AG04450 (cell line): ENCODE measurements around the gene PLD2. TPM values are rescaled to one million over a fixed set of nuclear protein-coding genes. Genes with fewer than 3 reads are reported as not detected.

Source experiments
- CTCF ChIA-PET: fragments of 300-600, 350-600 bp; formaldehyde crosslinking; extraction: SDS; loops from one replicate; lab custom pipeline; 2022; ENCODE audit warnings: antibody characterized with exemption, inconsistent platforms; lab: Charles Lee
- POLR2A ChIA-PET: fragments of 350-600 bp; formaldehyde crosslinking; extraction: SDS; loops from one replicate; lab custom pipeline; 2021; ENCODE audit warnings: antibody characterized with exemption, inconsistent platforms; lab: Yijun Ruan, JAX
- DNase-seq: peaks from one replicate; pipeline ENCODE4 v3.0.0-alpha.2; 2011; ENCODE audit warnings: low read depth, low spot score
- H3K27ac ChIP-seq: one replicate; pipeline ENCODE4 v1.5.1; 2012; ENCODE audit warnings: low read depth, low read length, control low read depth
- H3K27me3 ChIP-seq: one replicate; pipeline ENCODE4 v1.6.0; 2012; ENCODE audit warnings: low read length; ENCODE audit not compliant: control insufficient read depth, insufficient read depth
- H3K4me3 ChIP-seq: 2 replicates; pipeline ENCODE4 v1.5.1; 2011; ENCODE audit warnings: mild to moderate bottlenecking, low read depth, low read length, control low read depth
- H3K9me3 ChIP-seq: 2 replicates; pipeline ENCODE4 v1.5.1; 2012; ENCODE audit warnings: low read length; ENCODE audit not compliant: control insufficient read depth, insufficient read depth
- polyA plus RNA-seq: library from polyadenylated mRNA; depleted of rRNA; stranded (reverse); fragments of >200 nt; gene quantifications from 2 replicates; pipeline ENCODE4 v1.2.3, GENCODE V29; 2011
- TF ChIP-seq, protein P1 (sequence below): IDR thresholded peaks from 2 replicates; pipeline ENCODE4 v1.5.1; 2011; ENCODE audit warnings: low read depth, low read length, control low read depth, inconsistent platforms

The PLD2 gene
- polyA plus RNA-seq, 1 experiment = 18.9 TPM

GRCh38 chr17:4800462-4801196 lies 6.3 kb upstream of the PLD2 start:
- Histone ChIP-seq H3K27me3 (no peaks in the 10 kb centered on the region), H3K27ac (no peak overlapping the region), H3K9me3 (no peaks in the 10 kb centered on the region), H3K4me3 (no peak overlapping the region)
- TF ChIP-seq, protein P1, sequence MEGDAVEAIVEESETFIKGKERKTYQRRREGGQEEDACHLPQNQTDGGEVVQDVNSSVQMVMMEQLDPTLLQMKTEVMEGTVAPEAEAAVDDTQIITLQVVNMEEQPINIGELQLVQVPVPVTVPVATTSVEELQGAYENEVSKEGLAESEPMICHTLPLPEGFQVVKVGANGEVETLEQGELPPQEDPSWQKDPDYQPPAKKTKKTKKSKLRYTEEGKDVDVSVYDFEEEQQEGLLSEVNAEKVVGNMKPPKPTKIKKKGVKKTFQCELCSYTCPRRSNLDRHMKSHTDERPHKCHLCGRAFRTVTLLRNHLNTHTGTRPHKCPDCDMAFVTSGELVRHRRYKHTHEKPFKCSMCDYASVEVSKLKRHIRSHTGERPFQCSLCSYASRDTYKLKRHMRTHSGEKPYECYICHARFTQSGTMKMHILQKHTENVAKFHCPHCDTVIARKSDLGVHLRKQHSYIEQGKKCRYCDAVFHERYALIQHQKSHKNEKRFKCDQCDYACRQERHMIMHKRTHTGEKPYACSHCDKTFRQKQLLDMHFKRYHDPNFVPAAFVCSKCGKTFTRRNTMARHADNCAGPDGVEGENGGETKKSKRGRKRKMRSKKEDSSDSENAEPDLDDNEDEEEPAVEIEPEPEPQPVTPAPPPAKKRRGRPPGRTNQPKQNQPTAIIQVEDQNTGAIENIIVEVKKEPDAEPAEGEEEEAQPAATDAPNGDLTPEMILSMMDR = no peak
- DNase-seq = no peak
- CTCF ChIA-PET = no interaction called here
- POLR2A ChIA-PET = no interaction called here

- CTCF ChIA-PET = no interaction called here
- Histone ChIP-seq H3K4me3 (no peak within 1 kb of the TSS), H3K27ac (no peak within 1 kb of the TSS), H3K27me3 (no peaks in the 10 kb centered on the region), H3K9me3 (no peaks in the 10 kb centered on the region; the same call in 1 of the 2 replicates)
- DNase-seq = no peak
- POLR2A ChIA-PET = no interaction called here
- TF ChIP-seq, protein P1 = no peak
These were observed 4.7 kb upstream of the PLD2 start, which contains the start of gene C17orf114 for GRCh38 chr17:4802228-4802627. C17orf114 (minus strand) TSS chr17:4802328.

DNA sequence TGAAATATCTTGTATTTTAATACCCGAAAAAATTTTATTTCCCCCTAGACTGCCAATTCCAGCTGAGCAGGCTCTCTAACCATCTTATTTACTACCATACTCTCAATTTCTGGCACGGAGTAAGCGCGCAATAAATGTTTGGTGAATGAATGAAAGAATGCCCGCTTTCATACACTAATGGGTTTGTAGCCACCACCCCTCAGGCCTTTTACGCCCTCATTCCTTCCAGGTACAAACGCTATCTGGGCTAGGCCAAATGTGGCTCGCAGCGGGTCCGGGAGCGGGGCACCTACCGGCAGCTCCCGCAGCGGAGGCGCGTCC lies 536 bp upstream of the PLD2 start:
- H3K9me3 ChIP-seq = no peaks in the 10 kb centered on the region; the same call in 1 of the 2 replicates
- H3K4me3 ChIP-seq = peak overlapping the region; percentile 71
- TF ChIP-seq, protein P1 = no peak
- H3K27ac ChIP-seq = no peak overlapping the region
- DNase-seq = no peak
- CTCF ChIA-PET = interaction anchor here (2.3 kb wide), 1 partner anchor 16 kb away, joined by 9 read pairs; no protein-coding TSS in a partner anchor
- POLR2A ChIA-PET = interaction anchor here (0.5 to 2.8 kb wide), 7 partner anchors 10 to 120 kb away, joined by 3 to 18 read pairs (median 5); partner anchors contain the start of genes ARRB2 and PSMB6
- no peaks in the 10 kb centered on the region for H3K27me3 ChIP-seq

- TF ChIP-seq, protein P1 = no peak
- Histone ChIP-seq H3K27me3 (no peaks in the 10 kb centered on the region), H3K27ac (no peak overlapping the region), H3K9me3 (no peaks in the 10 kb centered on the region; the same call in 1 of the 2 replicates), H3K4me3 (peak overlapping the region; percentile 74)
- POLR2A ChIA-PET = interaction anchor here (1.2 to 2.8 kb wide), 2 partner anchors 12 to 18 kb away, joined by 5 to 18 read pairs; partner anchors contain the start of gene PSMB6
- no peak for DNase-seq
- CTCF ChIA-PET = interaction anchor here (0.6 to 2.3 kb wide), 3 partner anchors 18 to 394 kb away, joined by 3 to 9 read pairs (median 3); no protein-coding TSS in a partner anchor
These were observed 839 bp downstream of the PLD2 start for GRCh38 chr17:4807605-4808377.
